HG03060 (cell line): Measurements from ENCODE around the gene DENND4C.
A peak's percentile ranks its signal among the peaks of the same experiment; 100 is the strongest.
"Not testable (repeated sequence)": the region's sequence is repeated elsewhere in the genome, so short reads cannot be mapped to it uniquely, and the experiment has no call there.

ENCODE experiments used
- ATAC-seq: cut with Tn5 transposase; IDR thresholded peaks from one replicate; pipeline ENCODE4 v1.9.1; 2021; ENCODE audit warnings: low read depth, moderate number of reproducible peaks; ENCODE audit not compliant: unreplicated experiment

Gene DENND4C

GRCh38 chr9:19405771-19406170 lies 175.3 kb downstream of the DENND4C start:
- ATAC-seq = no peak

- no peak for ATAC-seq
These were observed 177.8 kb downstream of the DENND4C start for GRCh38 chr9:19408316-19408692.

- ATAC-seq = peak; percentile 87
These were observed 178.4 kb downstream of the DENND4C start, which contains the start of gene ACER2 for GRCh38 chr9:19408693-19409400. Gene ACER2, plus strand, starts transcription at chr9:19409009. Its CDS starts 76 bp downstream, at chr9:19409085.

GRCh38 chr9:19409401-19410194 lies 179.1 kb downstream of the DENND4C start:
- no peak for ATAC-seq

GRCh38 chr9:19410195-19410503 lies 179.7 kb downstream of the DENND4C start:
- no peak for ATAC-seq

- no peak for ATAC-seq
These were observed 180.1 kb downstream of the DENND4C start for GRCh38 chr9:19410594-19410993.

- ATAC-seq = no peak
These were observed 180.8 kb downstream of the DENND4C start for GRCh38 chr9:19411316-19411715.

- not testable (repeated sequence) for ATAC-seq
These were observed 183.0 kb downstream of the DENND4C start for GRCh38 chr9:19413456-19413855.

- no peak for ATAC-seq
These were observed 185.7 kb downstream of the DENND4C start for GRCh38 chr9:19416143-19416542.

- no peak for ATAC-seq
These were observed 190.4 kb downstream of the DENND4C start for GRCh38 chr9:19420877-19421276.
